NT2/D1 (cell line): Measurements from ENCODE around the gene KPNA1.

Experiments used
- SUZ12 ChIP-seq: IDR thresholded peaks from 2 replicates; pipeline ENCODE4 v1.6.1; 2011; ENCODE audit not compliant: insufficient read length, insufficient read depth; ENCODE audit errors: extremely low read depth
- YY1 ChIP-seq: IDR thresholded peaks from 2 replicates; pipeline ENCODE4 v1.6.1; 2011; ENCODE audit not compliant: insufficient read length, insufficient read depth

DNA sequence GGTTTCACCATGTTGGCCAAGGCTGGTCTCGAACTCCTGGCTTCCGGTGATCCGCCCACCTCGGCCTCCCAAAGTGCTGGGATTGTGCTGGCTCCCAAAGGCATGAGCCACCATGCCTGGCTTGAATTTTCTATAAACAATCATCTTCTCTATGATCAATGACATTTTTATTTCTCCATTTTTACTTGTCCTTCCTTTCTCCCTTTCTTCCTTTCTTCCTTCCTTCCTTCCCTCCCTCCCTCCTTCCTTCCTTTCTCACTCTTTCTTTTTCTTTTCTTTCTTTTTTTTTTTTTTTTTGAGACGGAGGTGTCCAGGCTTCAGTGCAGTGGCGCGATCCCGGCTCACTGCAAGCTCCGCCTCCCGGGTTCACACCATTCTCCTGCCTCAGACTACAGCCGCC is 8.6 kb upstream of the KPNA1 start:
- TF ChIP-seq SUZ12 (no peak), YY1 (no peak)
